IMR-90 (cell line): ENCODE results near the gene AKT1S1. TPM values are rescaled to one million over a fixed set of nuclear protein-coding genes. Genes with fewer than 3 reads are reported as not detected.

Experiments
- ATAC-seq: fragments of 200-7000 bp; cut with Tn5 transposase; 2 replicates; pipeline ENCODE4 v1.9.1; 2020; ENCODE audit warnings: low read depth, mild to moderate bottlenecking, moderate library complexity
- BruUV-seq: library from RNA; stranded (reverse); fragments of 400-500 nt; replicated peaks from 2 replicates; lab custom pipeline; 2021; lab: Mats Ljungman, UMichigan
- CTCF ChIA-PET: fragments of 300-600 bp; formaldehyde crosslinking; extraction: SDS; loops from one replicate; lab custom pipeline; 2021; ENCODE audit warnings: antibody characterized with exemption; lab: Yijun Ruan, JAX
- POLR2A ChIA-PET: fragments of 300-600 bp; sonication (Branson Sonifier 250); formaldehyde crosslinking; loops from one replicate; lab custom pipeline; 2022; ENCODE audit warnings: antibody characterized with exemption; ENCODE audit not compliant: unreplicated experiment; lab: Charles Lee
- DNase-seq: peaks from one replicate; pipeline ENCODE4 v3.0.0; 2013
- H2AFZ ChIP-seq: replicated peaks from 2 replicates; pipeline ENCODE3; 2013; ENCODE audit warnings: low read length, mild to moderate bottlenecking; ENCODE audit not compliant: poor library complexity
- H2AK5ac ChIP-seq: 2 replicates; pipeline ENCODE4 v1.6.1; 2013; ENCODE audit warnings: low read depth, low read length, inconsistent platforms
- H2AK9ac ChIP-seq: replicated peaks from 2 replicates; pipeline ENCODE3; 2013; ENCODE audit warnings: mild to moderate bottlenecking, low read depth, low read length, moderate library complexity; ENCODE audit not compliant: poor library complexity
- H2BK120ac ChIP-seq: 2 replicates; pipeline ENCODE4 v1.6.1; 2013; ENCODE audit warnings: low read depth, low read length, inconsistent platforms
- H2BK15ac ChIP-seq: 3 replicates; pipeline ENCODE4 v1.6.1; 2013; ENCODE audit warnings: low read depth, low read length, inconsistent platforms
- H2BK20ac ChIP-seq: 2 replicates; pipeline ENCODE4 v1.6.1; 2013; ENCODE audit warnings: low read depth, mild to moderate bottlenecking, inconsistent platforms, low read length, moderate library complexity
- H2BK5ac ChIP-seq: 2 replicates; pipeline ENCODE4 v1.6.1; 2013; ENCODE audit warnings: mild to moderate bottlenecking, low read depth, low read length, inconsistent platforms; ENCODE audit not compliant: poor library complexity, severe bottlenecking
- H3K14ac ChIP-seq: replicated peaks from 2 replicates; pipeline ENCODE4 v1.6.1; 2013; ENCODE audit warnings: low read depth, low read length, inconsistent platforms
- H3K18ac ChIP-seq: 2 replicates; pipeline ENCODE4 v1.6.1; 2013; ENCODE audit warnings: low read depth, low read length, control low read depth
- H3K23ac ChIP-seq: 2 replicates; pipeline ENCODE4 v1.6.1; 2013; ENCODE audit warnings: low read depth, low read length, inconsistent platforms
- H3K27ac ChIP-seq: 2 replicates; pipeline ENCODE4 v1.5.1; 2013; ENCODE audit warnings: mild to moderate bottlenecking, control low read depth, low read length; ENCODE audit not compliant: insufficient read depth
- H3K27me3 ChIP-seq: 2 replicates; pipeline ENCODE4 v1.6.1; 2013; ENCODE audit warnings: low read length; ENCODE audit not compliant: control insufficient read depth, insufficient read depth
- H3K36me3 ChIP-seq: 2 replicates; pipeline ENCODE4 v1.6.1; 2013; ENCODE audit warnings: low read length, mixed read lengths; ENCODE audit not compliant: control insufficient read depth, insufficient read depth
- H3K4ac ChIP-seq: 2 replicates; pipeline ENCODE4 v1.6.1; 2013; ENCODE audit warnings: low read depth, low read length, inconsistent platforms
- H3K4me1 ChIP-seq: 2 replicates; pipeline ENCODE4 v1.6.1; 2013; ENCODE audit warnings: low read length, mixed read lengths; ENCODE audit not compliant: control insufficient read depth, insufficient read depth
- H3K4me2 ChIP-seq: 2 replicates; pipeline ENCODE4 v1.6.1; 2013; ENCODE audit warnings: low read depth, mild to moderate bottlenecking, control low read depth, low read length, moderate library complexity
- H3K4me3 ChIP-seq: 2 replicates; pipeline ENCODE4 v1.5.1; 2013; ENCODE audit warnings: low read depth, mild to moderate bottlenecking, control low read depth, low read length, moderate library complexity; ENCODE audit not compliant: insufficient read depth
- H3K56ac ChIP-seq: 2 replicates; pipeline ENCODE4 v1.6.1; 2013; ENCODE audit warnings: low read length, inconsistent platforms; ENCODE audit not compliant: insufficient read depth; ENCODE audit errors: extremely low read depth
- H3K79me1 ChIP-seq, 2 experiments: 2 replicates each; pipeline ENCODE4 v1.6.1; 2013; ENCODE audit warnings: low read length in 2 of 2, inconsistent platforms in 1 of 2, low read depth in 1 of 2
- H3K9ac ChIP-seq: 2 replicates; pipeline ENCODE4 v1.6.1; 2013; ENCODE audit warnings: low read depth, low read length, control low read depth
- H3K9me1 ChIP-seq: 2 replicates; pipeline ENCODE4 v1.6.1; 2013; ENCODE audit warnings: low read length, inconsistent platforms; ENCODE audit not compliant: insufficient read depth
- H3K9me3 ChIP-seq: 2 replicates; pipeline ENCODE4 v1.6.1; 2013; ENCODE audit warnings: low read length; ENCODE audit not compliant: control insufficient read depth, insufficient read depth
- H4K20me1 ChIP-seq: 2 replicates; pipeline ENCODE4 v1.6.1; 2013; ENCODE audit warnings: low read length, inconsistent platforms; ENCODE audit not compliant: insufficient read depth
- H4K5ac ChIP-seq: 2 replicates; pipeline ENCODE4 v1.6.1; 2013; ENCODE audit warnings: mild to moderate bottlenecking, low read depth, low read length, control low read depth
- H4K8ac ChIP-seq, 2 experiments: 2 replicates each; pipeline ENCODE4 v1.6.1; 2013; ENCODE audit warnings: low read depth in 2 of 2, low read length in 2 of 2, control low read depth in 1 of 2, inconsistent platforms in 1 of 2
- H4K91ac ChIP-seq: 2 replicates; pipeline ENCODE4 v1.6.1; 2013; ENCODE audit warnings: low read depth, low read length, inconsistent platforms; ENCODE audit not compliant: insufficient read depth
- BHLHE40 ChIP-seq: fragments of 150-350 bp; IDR thresholded peaks from 2 replicates; pipeline ENCODE4 v1.6.1; 2016; ENCODE audit warnings: mild to moderate bottlenecking, low read depth, low read length
- CEBPB ChIP-seq: IDR thresholded peaks from 2 replicates; pipeline ENCODE4 v1.6.1; 2012; ENCODE audit warnings: low read depth, low read length, improper control_type of control experiment
- FOS ChIP-seq: fragments of 150-350 bp; IDR thresholded peaks from 2 replicates; pipeline ENCODE4 v1.6.1; 2016; ENCODE audit warnings: low read depth, low read length
- MAFK ChIP-seq: IDR thresholded peaks from 2 replicates; pipeline ENCODE4 v1.6.1; 2012; ENCODE audit warnings: low read depth, low read length, improper control_type of control experiment
- MAZ ChIP-seq: IDR thresholded peaks from 2 replicates; pipeline ENCODE4 v1.6.1; 2012; ENCODE audit warnings: low read depth, mild to moderate bottlenecking, low read length, improper control_type of control experiment, moderate library complexity, borderline replicate concordance
- MXI1 ChIP-seq: IDR thresholded peaks from 2 replicates; pipeline ENCODE4 v1.6.1; 2012; ENCODE audit warnings: low read depth, mild to moderate bottlenecking, low read length, moderate library complexity, borderline replicate concordance
- NFE2L2 ChIP-seq: fragments of 150-350 bp; IDR thresholded peaks from 2 replicates; pipeline ENCODE4 v1.6.1; 2016; ENCODE audit warnings: low read depth, mild to moderate bottlenecking, low read length
- POLR2A ChIP-seq: IDR thresholded peaks from 2 replicates; pipeline ENCODE4 v1.6.1; 2012; ENCODE audit warnings: mild to moderate bottlenecking, low read depth, low read length
- RCOR1 ChIP-seq: IDR thresholded peaks from 2 replicates; pipeline ENCODE4 v1.6.1; 2012; ENCODE audit warnings: mild to moderate bottlenecking, low read length, improper control_type of control experiment; ENCODE audit not compliant: insufficient replicate concordance
- SMC3 ChIP-seq: fragments of 150-350 bp; IDR thresholded peaks from 2 replicates; pipeline ENCODE4 v1.6.1; 2016; ENCODE audit warnings: low read depth, mild to moderate bottlenecking, antibody characterized with exemption, low read length, moderate library complexity
- WGBS, 2 experiments: methylation state at CpG; one replicate each; pipeline versions ENCODE4 v1.1.5 to v1.1.7; 2013; ENCODE audit warnings: missing lambda C conversion rate in 2 of 2; ENCODE audit not compliant: insufficient read length in 1 of 2; ENCODE audit errors: extremely low coverage in 2 of 2; 5-methylcytosine and 5-hydroxymethylcytosine counted together
- dilution Hi-C: fragments of 300-500 bp; cut with HindIII; formaldehyde crosslinking; loops from one replicate; pipeline ENCODE4 v1.14.3; 2018; ENCODE audit warnings: low sequenced_read_pairs; ENCODE audit not compliant: unreplicated experiment
- in situ Hi-C: fragments of 300-500 bp; cut with MboI; formaldehyde crosslinking; loops from 3 replicates; pipeline ENCODE4 v1.14.3; 2019; ENCODE audit warnings: low sequenced_read_pairs, inconsistent platforms, mixed read lengths
- intact Hi-C: fragments of 100-400 bp; cut with micrococcal nuclease; formaldehyde crosslinking; loops from 2 replicates; pipeline ENCODE4 v1.10.0; 2022
- polyA plus RNA-seq, 3 experiments: library from polyadenylated mRNA; depleted of rRNA; stranded (reverse); fragments of >200 nt; gene quantifications; 2 replicates each; pipeline ENCODE4 v1.2.3, GENCODE V29; 2012; ENCODE audit warnings: low replicate concordance in 1 of 3
- total RNA-seq: library from RNA; depleted of rRNA; stranded (reverse); fragments of >200 nt; gene quantifications from 2 replicates; pipeline ENCODE4 v1.2.3, GENCODE V29; 2012
- TF ChIP-seq, protein P1 (sequence below): fragments of 150-350 bp; IDR thresholded peaks from 2 replicates; pipeline ENCODE4 v1.6.1; 2017; ENCODE audit warnings: mild to moderate bottlenecking, antibody characterized with exemption, low read length, low read depth
- TF ChIP-seq, protein P2 (sequence below): fragments of 150-350 bp; IDR thresholded peaks from 2 replicates; pipeline ENCODE4 v1.6.1; 2016; ENCODE audit warnings: low read depth, mild to moderate bottlenecking, low read length, moderate library complexity, borderline replicate concordance

The AKT1S1 gene
- total and polyA plus RNA-seq, 2 of the 4 experiments (the other 2 are of a cell fraction): 3.6 to 54.4 TPM

DNA sequence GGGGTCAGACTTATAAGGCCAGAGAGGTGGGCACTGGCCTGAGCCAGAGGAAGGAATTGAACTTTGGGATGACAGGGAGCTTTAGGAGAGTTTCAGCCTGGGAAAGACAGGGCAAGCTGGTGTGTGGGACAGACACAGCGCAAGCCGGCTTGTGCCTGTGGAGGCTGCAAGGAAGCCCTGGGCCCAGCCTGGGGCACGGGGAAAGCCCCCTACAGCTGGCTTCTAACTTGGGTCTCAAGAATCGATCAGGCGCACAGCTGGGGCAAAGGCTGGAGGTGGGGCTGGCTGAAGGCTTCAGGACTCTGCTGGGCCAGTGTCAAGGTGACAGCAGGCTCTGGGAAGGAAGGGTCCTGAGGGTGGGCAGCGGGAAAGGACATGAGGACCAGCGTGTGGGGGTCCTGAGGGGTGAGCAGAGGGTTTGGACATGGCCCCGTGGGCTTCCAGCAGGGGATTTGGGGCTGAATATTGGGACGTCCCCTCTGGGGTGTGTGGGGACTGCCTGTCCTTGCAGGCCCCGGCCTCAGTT is 23.2 kb downstream of the AKT1S1 start:
- Histone ChIP-seq H4K20me1 (peaks cover 74% of the 10 kb centered on the region), H4K5ac (no peak overlapping the region), H3K4ac (no peak overlapping the region), H3K36me3 (peaks cover 48% of the 10 kb centered on the region), H3K9ac (no peak overlapping the region), H3K14ac (no peak overlapping the region), H3K9me1 (peaks cover 8% of the 10 kb centered on the region; the same call in 1 of the 2 replicates), H3K4me3 (no peak overlapping the region), H3K56ac (no peak overlapping the region), H3K23ac (no peak overlapping the region; the same call in 1 of the 2 replicates), H2AK9ac (no peak overlapping the region), H2BK5ac (no peak overlapping the region), H3K18ac (no peak overlapping the region), H2AK5ac (no peak overlapping the region), H3K79me1 (peaks cover 18 to 78% of the 10 kb centered on the region in 2 experiments), H3K9me3 (no peaks in the 10 kb centered on the region), H2AFZ (no peak overlapping the region), H2BK120ac (no peak overlapping the region), H3K27ac (no peak overlapping the region), H4K8ac (no peak overlapping the region), H4K91ac (no peak overlapping the region), H2BK15ac (no peak overlapping the region), H3K4me1 (peaks cover 16% of the 10 kb centered on the region), H3K4me2 (no peak overlapping the region; the same call in 1 of the 2 replicates), H2BK20ac (no peak overlapping the region), H3K27me3 (no peaks in the 10 kb centered on the region)
- TF ChIP-seq MXI1: no peak
- TF ChIP-seq, protein P1, sequence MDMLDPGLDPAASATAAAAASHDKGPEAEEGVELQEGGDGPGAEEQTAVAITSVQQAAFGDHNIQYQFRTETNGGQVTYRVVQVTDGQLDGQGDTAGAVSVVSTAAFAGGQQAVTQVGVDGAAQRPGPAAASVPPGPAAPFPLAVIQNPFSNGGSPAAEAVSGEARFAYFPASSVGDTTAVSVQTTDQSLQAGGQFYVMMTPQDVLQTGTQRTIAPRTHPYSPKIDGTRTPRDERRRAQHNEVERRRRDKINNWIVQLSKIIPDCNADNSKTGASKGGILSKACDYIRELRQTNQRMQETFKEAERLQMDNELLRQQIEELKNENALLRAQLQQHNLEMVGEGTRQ: no peak
- TF ChIP-seq RCOR1: no peak
- TF ChIP-seq POLR2A: no peak
- TF ChIP-seq, protein P2, sequence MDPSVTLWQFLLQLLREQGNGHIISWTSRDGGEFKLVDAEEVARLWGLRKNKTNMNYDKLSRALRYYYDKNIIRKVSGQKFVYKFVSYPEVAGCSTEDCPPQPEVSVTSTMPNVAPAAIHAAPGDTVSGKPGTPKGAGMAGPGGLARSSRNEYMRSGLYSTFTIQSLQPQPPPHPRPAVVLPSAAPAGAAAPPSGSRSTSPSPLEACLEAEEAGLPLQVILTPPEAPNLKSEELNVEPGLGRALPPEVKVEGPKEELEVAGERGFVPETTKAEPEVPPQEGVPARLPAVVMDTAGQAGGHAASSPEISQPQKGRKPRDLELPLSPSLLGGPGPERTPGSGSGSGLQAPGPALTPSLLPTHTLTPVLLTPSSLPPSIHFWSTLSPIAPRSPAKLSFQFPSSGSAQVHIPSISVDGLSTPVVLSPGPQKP: no peak
- no peak for TF ChIP-seq FOS
- no peak for TF ChIP-seq MAFK
- TF ChIP-seq SMC3: no peak
- TF ChIP-seq NFE2L2: no peak
- TF ChIP-seq MAZ: no peak
- TF ChIP-seq BHLHE40: no peak
- TF ChIP-seq CEBPB: no peak
- DNase-seq: no peak
- ChIA-PET CTCF (no interaction called here), POLR2A (interaction anchor here (0.5 kb wide), 1 partner anchor 35 kb away, joined by 5 read pairs; no protein-coding TSS in a partner anchor)
- dilution Hi-C loops (no loop called here), intact Hi-C loops (no loop called here), in situ Hi-C loops (loop anchor here (10.0 kb wide), 1 partner anchor 169 kb away; the partner anchor contains the start of gene ADM5)
- ATAC-seq: no peak
- no TSS peak for BruUV-seq
- WGBS, 2 experiments: 90% methylated on average over 2 of the region's 10 CpGs; no CpG with 5 or more reads in 1 of the 2 experiments
